ENCODE measurements around the gene AMMECR1L.
A peak's percentile ranks its signal among the peaks of the same experiment; 100 is the strongest.
"Not testable (repeated sequence)": the region's sequence is repeated elsewhere in the genome, so short reads cannot be mapped to it uniquely, and the experiment has no call there.

Gene AMMECR1L

DNA sequence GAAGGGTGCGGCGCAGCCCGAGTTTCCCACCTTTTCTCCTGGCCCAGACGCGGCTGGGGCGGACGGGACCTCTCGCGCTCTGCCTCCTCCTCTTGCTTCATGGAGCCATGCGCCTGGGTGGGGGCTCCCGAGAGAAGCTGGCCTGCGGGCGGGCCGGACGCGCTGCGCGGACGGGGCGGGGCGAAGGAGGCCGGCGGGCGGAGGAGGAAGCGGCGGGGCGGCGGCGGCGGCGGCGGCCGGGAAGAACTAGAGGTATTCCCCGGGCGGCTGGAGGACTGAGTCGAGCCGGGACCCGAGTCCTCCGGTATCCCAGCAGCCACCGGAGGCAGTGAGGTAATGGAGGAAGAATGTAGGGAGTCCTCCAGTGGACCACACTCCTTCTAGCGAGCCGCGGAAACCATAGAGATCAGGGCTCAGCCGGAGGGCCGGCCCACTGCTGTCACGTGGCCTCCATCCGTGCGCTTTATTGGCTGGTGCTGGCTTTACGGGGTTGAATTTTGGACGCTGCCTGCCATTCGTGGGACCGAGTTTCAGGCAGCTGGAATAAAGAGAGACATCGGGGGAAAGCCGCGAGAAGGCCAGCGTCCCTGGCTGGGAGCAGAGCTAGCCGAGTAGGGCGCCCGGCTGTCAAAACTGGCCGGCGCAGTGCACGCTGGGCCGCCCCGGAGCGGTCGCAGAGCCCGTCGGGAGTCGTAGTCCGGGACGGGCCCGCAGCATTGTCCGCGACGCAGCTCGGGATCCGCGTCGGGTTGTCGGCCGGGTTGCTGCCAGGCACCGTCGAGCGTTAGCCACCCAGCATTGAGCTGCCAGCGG is at the start of gene AMMECR1L:
AMMECR1L (minus strand) TSS at position 177 of the 813 bp plus-strand sequence. CDS start 11,722 bp downstream, outside the sequence.
- DNase-seq (ENCODE audit: low read depth in 2 of 2): peak; percentile 41 to 53

DNA sequence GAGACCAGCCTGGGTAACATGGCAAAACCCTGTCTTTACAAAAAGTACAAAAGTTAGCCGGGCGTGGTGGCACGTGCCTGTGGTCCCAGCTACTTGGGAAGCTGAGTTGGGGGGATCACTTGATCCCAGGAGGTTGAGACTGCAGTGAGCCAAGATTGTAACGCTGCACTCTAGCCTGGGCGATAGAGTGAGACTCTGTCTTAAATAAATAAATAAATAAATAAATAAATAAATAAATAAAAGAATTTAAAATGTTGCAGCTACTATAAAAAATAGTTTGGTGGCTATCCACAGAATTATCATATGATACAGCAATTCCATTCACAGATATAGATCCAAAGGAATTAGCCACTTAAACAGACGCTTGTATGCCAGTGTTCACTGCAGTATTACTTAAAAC is 49.6 kb upstream of the AMMECR1L start:
- no peak for DNase-seq (ENCODE audit: low read depth in 2 of 2)

GRCh38 chr2:127932199-127932876 is 46.6 kb upstream of the AMMECR1L start:
- DNase-seq (ENCODE audit: low read depth in 2 of 2): no peak

- no peak for DNase-seq (ENCODE audit: low read depth in 2 of 2)
These were observed 43.7 kb upstream of the AMMECR1L start for GRCh38 chr2:127929449-127929848.

GRCh38 chr2:127927384-127927783 is 41.6 kb upstream of the AMMECR1L start:
- DNase-seq (ENCODE audit: low read depth in 2 of 2): no peak

DNA sequence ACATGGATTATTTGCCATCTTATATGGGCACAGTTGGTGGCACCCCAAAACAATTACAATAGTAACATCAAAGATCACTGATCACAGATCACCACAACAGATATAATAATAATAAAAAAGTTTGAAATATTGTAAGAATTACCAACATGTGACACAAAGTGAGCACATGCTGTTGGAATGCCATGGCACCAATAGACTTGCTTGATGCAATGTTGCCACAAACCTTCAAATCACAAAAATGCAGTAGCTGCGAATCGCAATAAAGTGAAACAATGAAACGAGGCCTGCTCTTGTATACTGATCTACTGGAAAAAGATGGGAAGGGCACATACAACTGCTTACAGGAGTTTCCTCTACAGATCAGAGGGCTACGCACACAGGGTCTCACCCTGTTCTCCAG is 32.2 kb upstream of the AMMECR1L start:
- DNase-seq (ENCODE audit: low read depth in 2 of 2): no peak

- no peak for DNase-seq (ENCODE audit: low read depth in 2 of 2)
These were observed 28.2 kb upstream of the AMMECR1L start for GRCh38 chr2:127913808-127914457.

DNA sequence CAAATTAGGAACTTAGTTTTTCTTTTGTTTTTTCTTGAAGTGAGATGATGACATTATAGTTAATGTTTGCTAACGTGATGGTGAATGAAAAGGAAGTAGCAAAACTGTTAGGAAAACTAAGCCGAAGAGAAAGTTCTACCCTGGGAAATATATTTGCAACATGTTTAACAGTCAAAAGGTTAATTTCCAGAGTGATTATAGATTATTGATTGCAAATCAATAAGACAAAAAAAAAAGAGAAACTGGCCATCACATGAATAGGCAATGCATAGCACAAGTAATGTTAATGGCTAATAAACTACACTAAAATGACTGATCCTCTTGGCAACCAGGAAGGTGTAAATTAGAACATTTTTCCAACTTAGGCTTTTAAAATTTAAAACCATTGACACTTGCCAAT is 26.0 kb upstream of the AMMECR1L start:
- DNase-seq (ENCODE audit: low read depth in 2 of 2): no peak

DNA sequence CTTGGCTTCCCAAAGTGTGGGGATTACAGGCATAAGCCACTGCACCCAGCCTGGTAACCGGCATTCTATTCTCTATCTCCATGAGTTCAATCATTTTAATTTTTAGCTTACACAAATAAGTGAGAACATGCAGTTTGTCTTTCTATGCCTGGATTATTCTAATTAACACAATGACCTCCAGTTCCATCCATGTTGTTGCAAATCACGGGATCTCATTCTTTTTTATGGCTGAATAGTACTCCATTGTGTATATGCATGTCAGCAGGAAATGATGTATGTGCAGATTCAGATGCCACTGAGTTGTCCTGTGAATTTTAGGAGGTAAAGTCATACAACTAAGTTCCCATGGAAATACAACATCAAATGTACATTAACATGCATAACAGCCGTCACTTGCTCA is 24.7 kb upstream of the AMMECR1L start:
- DNase-seq (ENCODE audit: low read depth in 2 of 2): no peak

- no peak for DNase-seq (ENCODE audit: low read depth in 2 of 2)
These were observed 23.3 kb upstream of the AMMECR1L start for GRCh38 chr2:127909019-127909418.

GRCh38 chr2:127907733-127908400 is 22.1 kb upstream of the AMMECR1L start:
- not testable (repeated sequence) for DNase-seq (ENCODE audit: low read depth in 2 of 2)

GRCh38 chr2:127906206-127906926 is 20.6 kb upstream of the AMMECR1L start:
- DNase-seq (ENCODE audit: low read depth in 2 of 2): no peak

- DNase-seq (ENCODE audit: low read depth in 2 of 2): no peak
These were observed 15.7 kb upstream of the AMMECR1L start for GRCh38 chr2:127901339-127902056.

- DNase-seq (ENCODE audit: low read depth in 2 of 2): no peak
These were observed 11.9 kb upstream of the AMMECR1L start for GRCh38 chr2:127897531-127898211.

DNA sequence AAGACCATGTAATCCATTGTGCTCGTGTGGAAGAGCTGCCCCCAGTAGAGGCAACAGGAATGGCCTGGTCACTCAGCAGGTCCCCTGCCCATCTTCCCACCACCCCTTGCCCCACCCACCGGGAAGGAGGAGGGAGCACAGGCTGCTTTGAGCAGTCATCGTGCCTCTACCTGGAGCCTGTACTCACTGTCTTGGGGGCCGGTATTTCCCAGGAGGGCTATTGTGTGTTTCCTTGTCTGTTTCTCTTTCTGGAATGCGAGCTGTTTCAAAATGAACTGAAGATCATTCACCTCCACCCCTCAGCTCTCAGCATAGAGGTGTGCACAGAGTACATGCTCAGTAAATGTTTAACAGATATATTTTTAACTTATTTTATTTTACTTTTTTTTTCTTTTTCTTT is 7.7 kb upstream of the AMMECR1L start:
- no peak for DNase-seq (ENCODE audit: low read depth in 2 of 2)

GRCh38 chr2:127893033-127893432 is 7.3 kb upstream of the AMMECR1L start:
- no peak for DNase-seq (ENCODE audit: low read depth in 2 of 2)

- no peak for DNase-seq (ENCODE audit: low read depth in 2 of 2)
These were observed 6.1 kb upstream of the AMMECR1L start for GRCh38 chr2:127891811-127892210.

- not testable (repeated sequence) for DNase-seq (ENCODE audit: low read depth in 2 of 2)
These were observed 5.0 kb upstream of the AMMECR1L start for GRCh38 chr2:127890756-127891155.

DNA sequence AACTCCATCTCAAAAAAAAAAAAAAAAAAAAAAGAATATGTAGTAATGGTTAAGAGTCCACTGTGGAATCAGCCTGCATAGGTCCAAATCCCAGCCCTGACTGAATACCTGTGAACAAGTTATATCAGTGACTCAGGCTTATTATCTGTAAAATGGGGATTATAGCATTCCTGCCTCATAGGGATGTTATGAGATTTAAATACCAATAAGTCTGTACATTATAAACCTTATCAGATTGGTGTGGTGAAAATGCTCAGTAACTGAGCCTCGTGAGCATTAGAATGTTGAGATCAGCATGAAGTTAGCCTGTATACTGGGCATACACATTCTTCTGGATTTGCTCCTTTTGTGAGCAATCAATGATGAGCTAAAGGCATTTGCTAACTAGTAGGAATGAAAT is 3.0 kb upstream of the AMMECR1L start:
- DNase-seq (ENCODE audit: low read depth in 2 of 2): no peak

DNA sequence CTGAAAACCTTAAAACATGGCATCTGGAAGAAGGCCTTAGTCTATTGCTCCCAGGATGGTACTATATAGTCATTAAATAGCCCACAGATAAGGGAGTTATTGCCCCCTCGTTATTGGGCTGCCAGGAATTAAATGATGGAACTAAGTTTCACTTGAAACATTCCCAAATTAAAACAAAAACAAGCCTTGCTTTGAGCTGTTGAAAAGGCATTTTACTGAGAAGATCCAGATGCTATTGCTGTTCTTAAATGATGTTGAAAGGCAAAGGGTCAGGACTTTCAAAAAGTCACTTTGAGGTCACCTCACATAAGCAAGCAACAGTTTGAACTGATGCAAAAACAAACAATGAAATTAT is 2.0 kb upstream of the AMMECR1L start:
- no peak for DNase-seq (ENCODE audit: low read depth in 2 of 2)
